Measurements from ENCODE around the gene GRB10. TPM values are rescaled to one million over a fixed set of nuclear protein-coding genes. Genes with fewer than 3 reads are reported as not detected.
A peak's percentile ranks its signal among the peaks of the same experiment; 100 is the strongest.

GRB10 gene
- total RNA-seq, 4 donors from 2014 or later: 8.8 to 55.7 (median 14.3) TPM

GRCh38 chr7:50706469-50706937, 76.2 kb downstream of the GRB10 start:
- DNase-seq: no peak
- no peak overlapping the region for H3K4me3 ChIP-seq
- TF ChIP-seq EP300 (IDR thresholded peaks at IDR 0.05; ENCODE audit: low read depth) (no peak), CTCF (IDR thresholded peaks at IDR 0.05) (no peak)
- H3K27ac ChIP-seq: peak overlapping the region in 2 of 4 donors; percentile 20 to 42
- in situ Hi-C loops (cut with MboI; ENCODE audit: low pct_ligation_motif_present in 1 of 4, low pct_unique_long_range_greater_than_20kb in 1 of 4, low sequenced_read_pairs in 3 of 4): no loop called here
- 73 to 74% methylated on average over 3 to 5 of the region's 5 CpGs for WGBS, 2 donors (ENCODE audit: low coverage in 1 of 2)
- no peaks in the 10 kb centered on the region for H3K27me3 ChIP-seq
- peaks cover 5 to 11% (median 6%) of the 10 kb centered on the region in 4 donors for H3K4me1 ChIP-seq
- intact Hi-C loops (cut with DNase I; ENCODE audit: low total_unique reads): no loop called here
- no peaks in the 10 kb centered on the region for H3K9me3 ChIP-seq
- H3K36me3 ChIP-seq: no peaks in the 10 kb centered on the region

GRCh38 chr7:50704844-50705243, 77.9 kb downstream of the GRB10 start:
- H3K27ac ChIP-seq: no peak overlapping the region
- H3K27me3 ChIP-seq: no peaks in the 10 kb centered on the region
- 97% methylated on average over 6 of the region's 6 CpGs; no CpG with 5 or more reads in 1 of the 2 donors for WGBS, 2 donors (ENCODE audit: low coverage in 1 of 2)
- intact Hi-C loops (cut with DNase I; ENCODE audit: low total_unique reads) (no loop called here), in situ Hi-C loops (cut with MboI; ENCODE audit: low pct_ligation_motif_present in 1 of 4, low pct_unique_long_range_greater_than_20kb in 1 of 4, low sequenced_read_pairs in 3 of 4) (no loop called here)
- TF ChIP-seq CTCF (IDR thresholded peaks at IDR 0.05) (no peak), EP300 (IDR thresholded peaks at IDR 0.05; ENCODE audit: low read depth) (no peak), POLR2AphosphoS5 (IDR thresholded peaks at IDR 0.05) (no peak), POLR2A (IDR thresholded peaks at IDR 0.05) (no peak)
- no peaks in the 10 kb centered on the region for H3K36me3 ChIP-seq
- peaks cover 0 to 11% (median 6%) of the 10 kb centered on the region in 4 donors for H3K4me1 ChIP-seq
- no peaks in the 10 kb centered on the region for H3K9me3 ChIP-seq
- no peak for DNase-seq
- no peak overlapping the region for H3K4me3 ChIP-seq

- H3K27ac ChIP-seq: no peak overlapping the region
- intact Hi-C loops (cut with DNase I; ENCODE audit: low total_unique reads) (no loop called here), in situ Hi-C loops (cut with MboI; ENCODE audit: low pct_ligation_motif_present in 1 of 4, low pct_unique_long_range_greater_than_20kb in 1 of 4, low sequenced_read_pairs in 3 of 4) (no loop called here)
- WGBS, 2 donors (ENCODE audit: low coverage in 1 of 2): 92 to 94% methylated on average over 4 to 6 of the region's 6 CpGs
- H3K9me3 ChIP-seq: no peaks in the 10 kb centered on the region
- DNase-seq: no peak
- TF ChIP-seq CTCF (IDR thresholded peaks at IDR 0.05): no peak
- TF ChIP-seq POLR2AphosphoS5 (IDR thresholded peaks at IDR 0.05): no peak
- TF ChIP-seq EP300 (IDR thresholded peaks at IDR 0.05; ENCODE audit: low read depth): no peak
- TF ChIP-seq POLR2A (IDR thresholded peaks at IDR 0.05): no peak
- no peak overlapping the region for H3K4me3 ChIP-seq
- no peaks in the 10 kb centered on the region for H3K27me3 ChIP-seq
- H3K4me1 ChIP-seq: peaks cover 0 to 8% (median 6%) of the 10 kb centered on the region in 4 donors
- no peaks in the 10 kb centered on the region for H3K36me3 ChIP-seq
Observed at GRCh38 chr7:50703654-50704053, 79.0 kb downstream of the GRB10 start.

- intact Hi-C loops (cut with DNase I; ENCODE audit: low total_unique reads): no loop called here
Observed at GRCh38 chr7:50699143-50699542, 83.6 kb downstream of the GRB10 start.

More at GRCh38 chr7:50699143-50699542, 83.6 kb downstream of the GRB10 start:
- H3K9me3 ChIP-seq: no peaks in the 10 kb centered on the region
- H3K4me1 ChIP-seq: peaks cover 5 to 19% (median 10%) of the 10 kb centered on the region in 4 donors
- no peak for DNase-seq
- no peaks in the 10 kb centered on the region for H3K36me3 ChIP-seq
- peak overlapping the region in 1 of 4 donors; percentile 60 for H3K27ac ChIP-seq
- in situ Hi-C loops (cut with MboI; ENCODE audit: low pct_ligation_motif_present in 1 of 4, low pct_unique_long_range_greater_than_20kb in 1 of 4, low sequenced_read_pairs in 3 of 4): no loop called here
- H3K4me3 ChIP-seq: no peak overlapping the region
- no peaks in the 10 kb centered on the region for H3K27me3 ChIP-seq
- TF ChIP-seq POLR2A (IDR thresholded peaks at IDR 0.05) (no peak), POLR2AphosphoS5 (IDR thresholded peaks at IDR 0.05) (no peak), EP300 (IDR thresholded peaks at IDR 0.05; ENCODE audit: low read depth) (no peak), CTCF (IDR thresholded peaks at IDR 0.05) (no peak)
